ENCODE measurements around the gene KDSR.

The KDSR gene

GRCh38 chr18:63287691-63288220 lies 79.2 kb downstream of the KDSR start:
- TF ChIP-seq CTCF (IDR thresholded peaks at IDR 0.05) = no peak

GRCh38 chr18:63286926-63287325 lies 80.1 kb downstream of the KDSR start:
- TF ChIP-seq CTCF (IDR thresholded peaks at IDR 0.05) = no peak

- no peak for TF ChIP-seq CTCF (IDR thresholded peaks at IDR 0.05)
Observed at GRCh38 chr18:63284827-63285733, 81.9 kb downstream of the KDSR start.

GRCh38 chr18:63284173-63284799 lies 82.7 kb downstream of the KDSR start:
- no peak for TF ChIP-seq CTCF (IDR thresholded peaks at IDR 0.05)

GRCh38 chr18:63283305-63284094 lies 83.5 kb downstream of the KDSR start:
- no peak for TF ChIP-seq CTCF (IDR thresholded peaks at IDR 0.05)

- TF ChIP-seq CTCF (IDR thresholded peaks at IDR 0.05) = no peak
Observed at GRCh38 chr18:63282793-63283192, 84.2 kb downstream of the KDSR start.
